Neural progenitor cell (in vitro differentiated cells): ENCODE data around the gene OGDHL. TPM values are rescaled to one million over a fixed set of nuclear protein-coding genes. Genes with fewer than 3 reads are reported as not detected.

Source experiments
- DNase-seq: peaks from one replicate; pipeline ENCODE4 v3.0.0-alpha.2; 2016; ENCODE audit warnings: low spot score
- H2AFZ ChIP-seq: fragments of 200-600 bp; sonication (generic); replicated peaks from 2 replicates; pipeline ENCODE4 v1.6.1; 2016; ENCODE audit warnings: antibody characterized with exemption
- H3F3A ChIP-seq: fragments of 200-600 bp; sonication (generic); 2 replicates; pipeline ENCODE4 v1.6.1; 2016; ENCODE audit warnings: antibody characterized with exemption, low read depth
- H3K27ac ChIP-seq: fragments of 200-600 bp; sonication (generic); 2 replicates; pipeline ENCODE4 v1.5.1; 2016; ENCODE audit warnings: mild to moderate bottlenecking
- H3K27me3 ChIP-seq: fragments of 200-600 bp; sonication (generic); 2 replicates; pipeline ENCODE4 v1.6.1; 2016; ENCODE audit warnings: mild to moderate bottlenecking, moderate library complexity
- H3K36me3 ChIP-seq: fragments of 200-600 bp; sonication (generic); 2 replicates; pipeline ENCODE4 v1.5.1; 2016
- H3K4me1 ChIP-seq: fragments of 200-600 bp; sonication (generic); 2 replicates; pipeline ENCODE4 v1.6.1; 2016; ENCODE audit warnings: mixed run types
- H3K4me2 ChIP-seq: fragments of 200-600 bp; sonication (generic); 2 replicates; pipeline ENCODE4 v1.6.1; 2016
- H3K4me3 ChIP-seq: fragments of 200-600 bp; sonication (generic); 2 replicates; pipeline ENCODE4 v1.5.1; 2016
- H3K79me2 ChIP-seq: fragments of 200-600 bp; sonication (generic); 2 replicates; pipeline ENCODE4 v1.6.1; 2016; ENCODE audit warnings: low read depth
- H3K9ac ChIP-seq: fragments of 200-600 bp; sonication (generic); 2 replicates; pipeline ENCODE4 v1.6.1; 2016
- H3K9me3 ChIP-seq: fragments of 200-600 bp; sonication (generic); 2 replicates; pipeline ENCODE4 v1.5.1; 2016; ENCODE audit warnings: low read depth
- H4K20me1 ChIP-seq: fragments of 200-600 bp; sonication (generic); 2 replicates; pipeline ENCODE4 v1.6.1; 2016; ENCODE audit warnings: low read depth
- H3K27ac Mint-ChIP-seq: 3 replicates; pipeline ENCODE4 v1.8.0; 2021; ENCODE audit warnings: mixed read lengths
- H3K27me3 Mint-ChIP-seq: 2 replicates; pipeline ENCODE4 v1.8.0; 2022; ENCODE audit warnings: low read depth, mild to moderate bottlenecking, inconsistent platforms, moderate library complexity, mixed read lengths; ENCODE audit not compliant: insufficient read depth
- H3K36me3 Mint-ChIP-seq: 3 replicates; pipeline ENCODE4 v1.8.0; 2021; ENCODE audit warnings: mixed read lengths
- H3K4me1 Mint-ChIP-seq: 3 replicates; pipeline ENCODE4 v1.8.0; 2021; ENCODE audit warnings: mixed read lengths
- H3K4me3 Mint-ChIP-seq: 3 replicates; pipeline ENCODE4 v1.8.0; 2021; ENCODE audit warnings: mild to moderate bottlenecking, moderate library complexity, mixed read lengths
- H3K9me3 Mint-ChIP-seq: 3 replicates; pipeline ENCODE4 v1.8.0; 2020; ENCODE audit warnings: mixed read lengths
- CTCF ChIP-seq: fragments of 200-600 bp; sonication (generic); IDR thresholded peaks from 2 replicates; pipeline ENCODE4 v1.5.1; 2017; ENCODE audit warnings: antibody characterized with exemption, mild to moderate bottlenecking
- EZH2 ChIP-seq: fragments of 200-600 bp; sonication (generic); IDR thresholded peaks from 2 replicates; pipeline ENCODE4 v1.6.1; 2017; ENCODE audit warnings: antibody characterized with exemption, mild to moderate bottlenecking, moderate library complexity
- EZH2phosphoT487 ChIP-seq: fragments of 200-600 bp; sonication (generic); IDR thresholded peaks from 2 replicates; pipeline ENCODE4 v1.6.1; 2017; ENCODE audit warnings: antibody characterized with exemption
- total RNA-seq: library from RNA; depleted of rRNA; stranded (reverse); fragments of >200 nt; gene quantifications from 2 replicates; pipeline ENCODE4 v1.2.3, GENCODE V29; 2015; ENCODE audit warnings: low replicate concordance

OGDHL gene
- total RNA-seq, 1 donor from 2014 or later, result 0.34 TPM

GRCh38 chr10:49749556-49750491, 12.3 kb downstream of the OGDHL start:
- peaks cover 10% of the 10 kb centered on the region for H3K4me1 Mint-ChIP-seq
- no peak overlapping the region for H3K27ac Mint-ChIP-seq
- no peak overlapping the region for H2AFZ ChIP-seq
- TF ChIP-seq EZH2phosphoT487 (no peak), CTCF (no peak), EZH2 (no peak)
- H3K9me3 ChIP-seq, result no peaks in the 10 kb centered on the region
- no peaks in the 10 kb centered on the region for H3K27me3 ChIP-seq
- H3K36me3 Mint-ChIP-seq, result no peaks in the 10 kb centered on the region
- no peaks in the 10 kb centered on the region for H4K20me1 ChIP-seq
- H3F3A ChIP-seq, result no peaks in the 10 kb centered on the region
- no peak overlapping the region for H3K27ac ChIP-seq
- no peak for DNase-seq
- no peak overlapping the region for H3K4me2 ChIP-seq
- H3K79me2 ChIP-seq, result no peaks in the 10 kb centered on the region
- H3K4me1 ChIP-seq, result no peaks in the 10 kb centered on the region
- no peak overlapping the region for H3K4me3 ChIP-seq
- no peaks in the 10 kb centered on the region for H3K36me3 ChIP-seq
- no peak overlapping the region for H3K4me3 Mint-ChIP-seq
- H3K9ac ChIP-seq, result no peak overlapping the region
- no peaks in the 10 kb centered on the region for H3K9me3 Mint-ChIP-seq
- peaks cover 2% of the 10 kb centered on the region for H3K27me3 Mint-ChIP-seq

- Mint-ChIP-seq H3K27me3 (peaks cover 2% of the 10 kb centered on the region), H3K36me3 (no peaks in the 10 kb centered on the region), H3K27ac (no peak overlapping the region), H3K4me1 (peaks cover 10% of the 10 kb centered on the region), H3K4me3 (no peak overlapping the region), H3K9me3 (no peaks in the 10 kb centered on the region)
- Histone ChIP-seq H4K20me1 (no peaks in the 10 kb centered on the region), H3K36me3 (no peaks in the 10 kb centered on the region), H3K27me3 (no peaks in the 10 kb centered on the region), H3K4me2 (no peak overlapping the region), H3K4me1 (no peaks in the 10 kb centered on the region), H3K27ac (no peak overlapping the region), H2AFZ (no peak overlapping the region), H3K9me3 (no peaks in the 10 kb centered on the region), H3K79me2 (no peaks in the 10 kb centered on the region), H3K4me3 (no peak overlapping the region), H3F3A (no peaks in the 10 kb centered on the region), H3K9ac (no peak overlapping the region)
- TF ChIP-seq EZH2 (no peak), EZH2phosphoT487 (no peak), CTCF (no peak)
- no peak for DNase-seq
Measured at GRCh38 chr10:49749144-49749543, 13.0 kb downstream of the OGDHL start.

GRCh38 chr10:49748006-49748405, 14.1 kb downstream of the OGDHL start:
- peaks cover 10% of the 10 kb centered on the region for H3K4me1 Mint-ChIP-seq
- H3K27ac Mint-ChIP-seq, result no peak overlapping the region
- Histone ChIP-seq H2AFZ (no peak overlapping the region), H4K20me1 (no peaks in the 10 kb centered on the region), H3K4me3 (no peak overlapping the region), H3K36me3 (no peaks in the 10 kb centered on the region), H3K4me2 (no peak overlapping the region), H3K27me3 (no peaks in the 10 kb centered on the region), H3K9me3 (no peaks in the 10 kb centered on the region), H3K27ac (no peak overlapping the region), H3K79me2 (no peaks in the 10 kb centered on the region), H3K9ac (no peak overlapping the region), H3K4me1 (no peaks in the 10 kb centered on the region), H3F3A (no peaks in the 10 kb centered on the region)
- no peaks in the 10 kb centered on the region for H3K9me3 Mint-ChIP-seq
- H3K36me3 Mint-ChIP-seq, result no peaks in the 10 kb centered on the region
- TF ChIP-seq CTCF (no peak), EZH2 (no peak), EZH2phosphoT487 (no peak)
- no peak for DNase-seq
- H3K27me3 Mint-ChIP-seq, result peaks cover 2% of the 10 kb centered on the region
- H3K4me3 Mint-ChIP-seq, result no peak overlapping the region
